Adrenal gland (tissue), 5 donors: Measurements from ENCODE around the gene MED22.

Source experiments
- CTCF ChIP-seq, 6 experiments: fragments of 450-650 bp in 4 of 6; fragments of 200-600 bp in 2 of 6; sonication (generic) in 1 of 6; IDR thresholded peaks; 1 replicate in 5 of 6; 2 replicates in 1 of 6; pipeline versions ENCODE4 v1.5.1 to v1.8.0; 2016 to 2021; ENCODE audit warnings: antibody characterized with exemption in 6 of 6, mild to moderate bottlenecking in 2 of 6, moderate library complexity in 1 of 6
- POLR2A ChIP-seq, 2 donors: fragments of 450-650 bp; IDR thresholded peaks; one replicate each; pipeline ENCODE4 v1.6.1; 2017; ENCODE audit warnings: antibody characterized with exemption in 2 of 2, mild to moderate bottlenecking in 2 of 2, moderate library complexity in 1 of 2
- donor health status: DM: no; HTN: no; CAD: no.

- TF ChIP-seq CTCF (IDR thresholded peaks at IDR 0.05), result no peak
- TF ChIP-seq POLR2A (IDR thresholded peaks at IDR 0.05), result no peak
These were observed 38.4 kb upstream of the MED22 start for GRCh38 chr9:133386338-133386737.
